C4-2B (cell line): ENCODE results near the gene NFATC2.

Source experiments
- H3K27ac ChIP-seq: fragments of 450-650 bp; 2 replicates; pipeline ENCODE4 v1.5.1; 2017
- ZFX ChIP-seq: fragments of 450-650 bp; IDR thresholded peaks from 2 replicates; pipeline ENCODE4 v1.6.1; 2017
- TF ChIP-seq, protein P1 (sequence below): fragments of 450-650 bp; conservative IDR thresholded peaks from 2 replicates; pipeline ENCODE4 v1.5.1; 2017; ENCODE audit warnings: mild to moderate bottlenecking

NFATC2 gene

DNA sequence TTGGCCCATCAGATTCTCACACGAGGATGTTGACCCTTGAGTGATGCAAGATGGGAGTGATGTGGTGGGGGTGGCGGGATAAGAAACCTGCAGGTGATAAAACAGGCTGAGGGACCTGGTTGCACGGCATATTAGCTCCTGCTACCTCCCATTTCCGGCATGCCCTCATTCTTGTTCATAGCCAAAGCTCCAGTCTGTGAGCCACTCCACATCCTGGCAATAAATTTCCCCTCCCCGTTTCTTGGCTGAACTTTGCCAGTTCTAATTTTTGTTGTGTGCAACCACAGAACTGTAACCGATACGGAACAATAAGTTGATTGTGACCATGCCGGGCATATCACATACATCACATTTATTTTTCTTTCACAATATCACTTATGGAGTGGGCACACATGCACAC lies 41.6 kb upstream of the NFATC2 start:
- TF ChIP-seq ZFX = no peak
- H3K27ac ChIP-seq = no peak overlapping the region

DNA sequence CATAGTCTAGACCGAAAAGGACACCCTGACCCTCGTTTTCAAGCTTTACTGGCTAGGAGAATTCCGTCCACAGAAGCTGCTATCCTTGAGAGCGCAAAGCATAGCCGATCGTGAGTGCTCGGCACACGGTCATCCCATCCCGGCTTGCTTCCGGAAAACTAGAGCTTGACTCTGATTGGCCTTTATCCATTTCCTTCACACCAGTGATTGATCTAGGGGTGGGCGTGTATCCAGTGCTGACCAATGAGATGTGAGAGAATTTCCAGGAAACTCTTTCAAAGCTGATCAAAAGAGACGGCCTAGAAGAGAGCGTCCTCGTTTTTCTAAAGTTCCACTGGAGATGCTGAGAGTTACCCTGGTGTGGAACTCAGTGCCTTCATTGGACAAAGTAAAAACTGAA lies 41.0 kb upstream of the NFATC2 start:
- H3K27ac ChIP-seq = no peak overlapping the region
- TF ChIP-seq ZFX = no peak
- TF ChIP-seq, protein P1, sequence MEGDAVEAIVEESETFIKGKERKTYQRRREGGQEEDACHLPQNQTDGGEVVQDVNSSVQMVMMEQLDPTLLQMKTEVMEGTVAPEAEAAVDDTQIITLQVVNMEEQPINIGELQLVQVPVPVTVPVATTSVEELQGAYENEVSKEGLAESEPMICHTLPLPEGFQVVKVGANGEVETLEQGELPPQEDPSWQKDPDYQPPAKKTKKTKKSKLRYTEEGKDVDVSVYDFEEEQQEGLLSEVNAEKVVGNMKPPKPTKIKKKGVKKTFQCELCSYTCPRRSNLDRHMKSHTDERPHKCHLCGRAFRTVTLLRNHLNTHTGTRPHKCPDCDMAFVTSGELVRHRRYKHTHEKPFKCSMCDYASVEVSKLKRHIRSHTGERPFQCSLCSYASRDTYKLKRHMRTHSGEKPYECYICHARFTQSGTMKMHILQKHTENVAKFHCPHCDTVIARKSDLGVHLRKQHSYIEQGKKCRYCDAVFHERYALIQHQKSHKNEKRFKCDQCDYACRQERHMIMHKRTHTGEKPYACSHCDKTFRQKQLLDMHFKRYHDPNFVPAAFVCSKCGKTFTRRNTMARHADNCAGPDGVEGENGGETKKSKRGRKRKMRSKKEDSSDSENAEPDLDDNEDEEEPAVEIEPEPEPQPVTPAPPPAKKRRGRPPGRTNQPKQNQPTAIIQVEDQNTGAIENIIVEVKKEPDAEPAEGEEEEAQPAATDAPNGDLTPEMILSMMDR = no peak

DNA sequence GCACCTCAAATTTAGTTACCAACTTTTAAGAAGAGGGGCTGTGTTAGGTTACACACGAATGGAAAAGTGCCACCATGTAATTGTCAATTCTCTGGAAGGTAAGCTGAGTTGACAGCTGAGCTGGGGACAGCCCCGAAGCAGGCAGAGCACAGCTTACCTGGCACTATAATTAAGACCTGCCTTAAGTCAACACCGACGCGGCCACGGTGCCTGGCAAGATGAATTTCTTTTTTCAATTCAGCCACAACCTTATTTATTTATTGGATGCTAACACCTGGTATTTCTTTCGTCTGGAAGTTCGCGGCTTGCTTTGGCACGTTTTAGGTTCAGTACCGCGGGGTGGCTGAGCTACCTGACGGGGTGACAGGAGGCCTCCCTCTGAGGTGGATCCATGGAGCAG lies 40.6 kb upstream of the NFATC2 start:
- TF ChIP-seq, protein P1 = no peak
- TF ChIP-seq ZFX = no peak
- no peak overlapping the region for H3K27ac ChIP-seq

DNA sequence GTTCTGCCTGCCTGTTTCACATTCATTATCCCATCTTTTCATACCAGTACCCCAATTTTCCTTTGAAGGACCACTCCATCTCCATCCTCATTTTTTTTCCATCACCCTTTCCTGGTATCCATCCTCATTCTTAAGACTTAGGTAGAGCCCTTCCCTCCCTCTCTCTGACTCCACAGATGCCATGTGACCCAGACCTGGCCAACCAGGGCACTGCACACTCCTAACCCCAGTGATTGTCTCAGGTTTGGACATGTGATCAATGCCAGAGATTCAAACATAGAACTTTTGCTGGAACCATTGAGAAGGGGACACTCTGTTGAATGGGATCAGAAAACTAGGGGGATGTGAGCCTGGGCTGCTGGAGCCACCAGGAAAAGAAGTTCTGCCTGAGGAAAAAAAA lies 39.1 kb upstream of the NFATC2 start:
- TF ChIP-seq, protein P1 = no peak
- TF ChIP-seq ZFX = no peak
- H3K27ac ChIP-seq = no peak overlapping the region

DNA sequence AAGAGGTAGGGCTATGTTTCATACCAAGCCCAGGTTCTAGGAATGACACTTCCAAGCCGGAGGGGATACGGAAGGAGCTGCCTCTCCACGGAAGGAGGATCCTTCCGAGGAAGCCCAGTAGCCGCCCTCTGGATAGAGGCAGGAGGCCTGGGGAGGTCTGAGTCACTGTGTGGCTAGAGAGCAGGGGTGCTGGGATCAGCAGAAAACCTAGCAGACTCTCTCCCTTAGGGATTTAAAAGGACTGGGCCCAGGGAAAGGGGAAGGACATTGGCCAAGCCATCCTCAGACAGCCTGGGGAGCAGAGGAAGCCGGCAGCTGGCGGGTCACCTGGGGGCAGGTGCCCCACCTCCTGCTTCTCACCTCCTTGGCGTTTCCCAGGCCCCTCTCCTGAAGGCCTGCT lies 36.6 kb upstream of the NFATC2 start:
- H3K27ac ChIP-seq = no peak overlapping the region
- no peak for TF ChIP-seq ZFX
- TF ChIP-seq, protein P1 = no peak

DNA sequence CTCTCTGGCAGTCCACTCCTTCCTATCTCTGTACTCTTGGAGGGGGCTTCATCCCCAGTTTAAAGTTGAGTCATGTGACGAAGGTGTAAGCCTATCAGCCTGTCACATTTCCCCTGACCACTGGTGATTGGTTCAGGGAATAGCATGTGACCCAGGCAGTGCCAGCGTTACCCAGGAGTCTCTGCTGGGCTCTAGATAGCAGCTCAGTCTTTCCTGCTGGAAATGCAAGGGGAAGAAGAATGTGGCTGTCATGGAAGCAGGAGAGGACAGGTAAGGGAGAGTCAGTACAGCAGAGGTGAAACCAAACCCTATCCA lies 35.6 kb upstream of the NFATC2 start:
- H3K27ac ChIP-seq = no peak overlapping the region
- TF ChIP-seq, protein P1 = no peak
- TF ChIP-seq ZFX = no peak

DNA sequence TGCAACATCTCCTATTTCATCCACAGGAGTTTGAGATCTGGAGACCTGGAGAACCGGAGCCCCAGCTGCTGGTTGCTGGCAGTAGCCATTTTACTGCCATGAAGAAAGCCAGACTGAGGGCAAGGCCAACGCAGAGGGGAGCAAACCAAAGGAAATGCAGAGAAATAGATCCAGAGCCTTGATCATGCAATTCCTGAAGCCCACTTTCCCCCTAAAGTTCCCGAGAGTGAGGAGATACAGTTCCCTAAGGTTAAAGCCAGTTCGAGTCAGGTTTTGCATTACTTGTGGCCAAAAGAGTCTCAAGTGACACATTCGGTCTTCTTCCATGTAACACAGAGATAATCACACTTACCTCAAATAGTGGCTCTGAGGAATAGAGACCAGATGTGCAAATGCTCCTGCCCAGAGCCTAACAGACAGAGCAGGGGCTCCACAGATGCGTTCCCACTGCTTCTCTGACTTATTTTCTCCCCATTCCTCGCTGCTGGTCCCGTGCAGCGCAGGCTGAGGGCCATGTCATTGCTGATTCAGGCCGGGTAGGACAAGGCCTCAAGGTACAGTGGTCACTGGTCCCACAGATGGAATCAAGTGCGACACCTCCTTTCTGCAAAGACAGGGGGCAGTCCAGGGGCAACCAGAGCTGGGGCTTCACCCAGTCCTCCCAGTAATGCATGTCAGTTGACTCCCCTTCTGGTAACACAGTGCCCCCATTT lies 35.1 kb upstream of the NFATC2 start:
- H3K27ac ChIP-seq = no peak overlapping the region
- TF ChIP-seq ZFX = no peak
- TF ChIP-seq, protein P1 = no peak

DNA sequence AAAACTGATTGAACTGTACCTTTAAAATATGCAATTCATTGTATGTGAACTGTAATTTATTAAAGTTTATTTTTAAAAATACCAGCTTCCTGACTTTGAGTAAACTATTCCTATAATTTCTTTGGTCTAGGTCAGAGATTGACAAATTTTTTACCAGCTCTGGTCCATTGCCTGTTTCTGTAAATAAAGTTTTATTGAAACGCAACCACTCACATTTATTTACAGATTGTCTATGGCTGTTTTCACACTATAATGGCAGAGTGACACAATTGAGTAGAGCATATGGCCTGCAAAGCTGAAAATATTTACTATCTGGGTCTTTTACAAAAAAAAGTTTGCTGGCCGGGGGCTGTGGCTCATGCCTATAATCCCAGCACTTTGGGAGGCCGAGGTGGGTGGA lies 33.0 kb upstream of the NFATC2 start:
- no peak for TF ChIP-seq ZFX
- TF ChIP-seq, protein P1 = no peak
- no peak overlapping the region for H3K27ac ChIP-seq
